ENCODE measurements around the gene ZNF124.
"Not testable (repeated sequence)": the region's sequence is repeated elsewhere in the genome, so short reads cannot be mapped to it uniquely, and the experiment has no call there.

ZNF124 gene
- 18.0 to 25.6 (median 22.1) reads per million in 4 donors for total RNA-seq

DNA sequence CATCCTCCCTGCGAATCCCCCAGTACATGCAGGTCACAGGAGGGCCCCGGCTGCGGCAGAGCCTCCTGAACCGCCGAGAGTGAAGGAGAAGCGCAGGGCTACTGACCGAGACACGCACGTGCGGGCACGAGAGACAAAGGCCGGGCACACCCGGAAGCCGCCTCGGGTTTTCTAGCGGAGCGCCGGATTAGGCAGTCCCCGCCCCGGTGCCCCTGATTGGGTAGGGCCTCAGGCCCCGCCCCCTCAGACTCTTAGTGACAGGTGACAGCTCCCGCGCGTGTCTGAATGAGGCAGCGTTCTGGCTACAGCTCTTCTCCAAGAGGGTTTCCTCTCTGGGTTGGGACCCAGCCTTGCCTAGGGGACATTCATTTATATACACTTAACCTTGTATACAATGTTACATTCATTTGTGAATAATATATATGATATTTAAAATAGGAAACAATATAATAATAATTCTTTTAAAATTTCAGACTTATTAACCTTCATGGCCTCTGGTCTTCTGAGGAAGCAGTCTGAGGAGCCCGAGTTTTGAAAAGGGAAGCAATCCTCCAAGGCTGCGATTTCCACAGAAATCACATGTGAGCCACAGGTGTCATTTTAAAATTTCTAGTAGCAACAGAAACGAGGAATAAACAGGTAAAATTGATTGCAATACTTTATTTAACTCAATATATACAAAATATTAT is at the start of gene ZNF124:
TSS of gene ZNF124 (minus strand) at position 146 of the 689 bp plus-strand sequence. CDS start at position 3, 143 bp downstream.
- DNase-seq = not testable (repeated sequence)

DNA sequence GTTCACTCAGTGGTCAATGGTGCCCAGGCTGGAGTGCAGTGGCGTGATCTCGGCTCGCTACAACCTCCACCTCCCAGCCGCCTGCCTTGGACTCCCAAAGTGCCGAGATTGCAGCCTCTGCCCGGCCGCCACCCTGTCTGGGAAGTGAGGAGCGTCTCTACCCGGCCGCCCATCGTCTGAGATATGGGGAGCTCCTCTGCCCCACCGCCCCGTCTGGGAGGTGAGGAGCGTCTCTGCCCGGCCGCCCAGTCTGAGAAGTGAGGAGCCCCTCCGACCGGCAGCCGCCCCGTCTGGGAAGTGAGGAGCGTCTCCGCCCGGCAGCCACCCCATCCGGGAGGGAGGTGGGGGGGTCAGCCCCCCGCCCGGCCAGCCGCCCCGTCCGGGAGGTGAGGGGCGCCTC is 48.5 kb upstream of the ZNF124 start:
- DNase-seq = not testable (repeated sequence)

DNA sequence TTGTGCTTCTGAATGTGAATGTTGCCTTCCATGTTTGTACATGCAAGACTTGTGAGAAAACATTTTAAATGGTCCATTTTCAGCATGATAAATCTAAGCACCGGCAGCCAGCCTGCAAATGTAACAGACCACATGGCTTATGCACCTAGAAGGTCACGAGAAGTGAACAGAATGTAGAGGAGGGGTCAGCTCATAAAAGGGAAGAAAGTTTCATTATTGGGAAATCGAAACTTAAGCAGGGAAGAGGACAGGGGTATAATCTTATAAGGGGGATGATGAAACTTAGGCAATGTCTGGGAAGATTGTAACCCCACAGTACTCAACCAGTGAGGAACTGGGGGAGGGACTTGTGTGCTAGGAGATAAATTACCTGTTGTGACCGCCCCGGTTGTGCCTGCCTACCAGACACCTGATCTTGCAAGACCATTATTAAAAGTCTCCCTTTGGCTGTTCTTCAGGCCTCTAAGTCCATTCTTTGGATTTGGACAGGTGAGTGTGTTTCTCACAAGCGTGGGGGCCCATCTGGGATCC is 46.4 kb upstream of the ZNF124 start:
- no peak for DNase-seq

DNA sequence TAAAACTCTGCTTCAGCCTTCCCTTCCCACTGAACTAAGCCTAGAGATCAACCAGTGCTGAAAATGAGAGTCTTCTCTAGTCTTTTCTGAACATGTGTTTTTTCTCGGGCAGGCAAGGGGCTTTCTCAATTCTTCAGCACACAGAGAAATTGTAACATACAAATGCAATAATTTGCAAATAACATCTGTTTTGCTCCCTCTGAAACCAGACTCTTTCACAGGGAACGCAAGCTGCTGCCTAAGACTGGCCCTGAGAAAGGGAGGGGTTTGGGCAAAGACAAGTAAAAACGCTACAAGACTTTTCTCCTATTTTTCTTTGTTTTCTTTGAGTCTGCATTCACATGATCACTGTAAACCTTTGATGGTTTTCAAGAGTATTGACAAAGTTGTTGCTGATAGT is 44.4 kb upstream of the ZNF124 start:
- no peak for DNase-seq

DNA sequence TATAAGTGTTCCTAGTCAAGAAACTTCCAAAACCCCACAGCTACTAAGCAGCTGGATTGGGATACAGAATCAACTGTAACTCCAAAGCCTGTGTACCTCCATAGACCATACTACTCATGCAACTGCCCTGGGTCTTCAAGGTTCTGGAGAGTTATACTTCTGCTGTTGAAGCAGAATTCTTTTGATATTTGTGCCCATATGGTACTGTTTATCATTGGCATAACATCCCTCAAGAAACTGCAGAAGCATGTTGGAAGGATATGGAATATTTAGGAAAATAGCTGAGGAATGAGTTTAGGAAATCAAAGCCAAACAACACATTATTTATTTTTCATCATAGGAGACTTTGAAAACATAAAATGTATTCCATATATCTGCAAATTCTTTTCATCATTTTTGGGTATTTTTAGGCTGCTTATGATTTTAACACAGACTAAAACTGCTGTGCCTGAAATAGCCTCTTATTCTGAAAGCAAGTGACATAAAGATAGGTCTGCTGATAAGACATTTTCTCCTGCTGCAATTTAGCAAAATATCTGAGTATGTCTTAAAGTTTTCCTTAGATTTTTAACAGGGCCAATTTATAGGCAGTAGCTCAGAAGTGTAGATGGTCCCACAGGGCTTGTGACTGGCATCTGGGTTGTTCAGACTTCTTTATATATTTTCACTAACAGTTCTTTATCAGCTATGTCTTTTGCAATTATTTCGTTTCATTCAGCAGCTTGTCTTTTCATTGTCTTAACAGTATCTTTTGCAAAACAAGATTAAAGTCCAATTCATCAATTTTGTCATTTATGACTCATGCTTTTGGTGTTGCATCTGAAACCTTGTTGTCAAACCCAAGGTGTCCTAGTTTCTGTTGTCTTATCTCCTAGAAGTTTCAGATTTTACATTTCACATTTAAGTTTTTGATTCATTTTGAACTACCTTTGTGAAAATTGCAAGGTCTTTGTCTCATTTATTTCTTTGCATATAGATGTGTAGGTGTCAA is 41.1 kb upstream of the ZNF124 start:
- peak in 1 of 5 donors; percentile 9 for DNase-seq

DNA sequence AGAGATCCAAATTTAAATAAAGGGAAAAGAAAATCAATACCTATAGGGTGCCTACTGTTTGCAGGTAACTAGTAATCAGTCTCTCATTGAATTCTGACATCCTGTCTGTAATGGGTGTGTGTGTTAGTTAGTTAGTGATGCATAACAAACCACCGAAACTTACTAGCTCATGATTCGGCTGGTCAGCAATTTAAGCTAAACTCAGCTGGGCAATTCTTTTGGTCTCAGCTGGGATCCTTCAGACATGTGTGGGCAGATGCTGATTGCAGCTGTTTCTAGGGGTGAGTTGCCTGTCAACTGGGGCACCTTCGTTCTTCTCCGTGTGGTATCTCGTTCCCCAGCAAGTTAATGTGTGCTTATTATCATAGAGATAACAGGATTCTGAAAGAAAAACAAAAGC is 40.2 kb upstream of the ZNF124 start:
- DNase-seq = no peak

DNA sequence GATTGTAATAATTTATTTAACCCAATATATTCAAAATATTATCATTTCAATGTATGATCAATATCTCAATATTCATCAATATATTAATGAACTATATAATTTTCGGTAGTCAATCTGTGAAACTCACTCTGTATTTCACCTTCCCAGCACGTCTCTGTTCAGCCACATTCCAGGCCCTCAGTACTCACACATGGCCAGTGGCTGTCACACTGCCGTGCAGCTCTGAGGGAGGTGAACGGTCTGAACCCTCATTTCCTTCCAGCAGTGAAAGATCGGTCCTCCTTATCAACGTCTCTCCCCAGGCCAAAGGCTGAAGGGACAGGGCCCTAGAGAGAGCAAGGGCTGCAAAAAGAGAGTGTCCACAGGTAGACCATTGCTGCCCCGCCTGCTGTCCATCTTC is 39.5 kb upstream of the ZNF124 start:
- no peak for DNase-seq

DNA sequence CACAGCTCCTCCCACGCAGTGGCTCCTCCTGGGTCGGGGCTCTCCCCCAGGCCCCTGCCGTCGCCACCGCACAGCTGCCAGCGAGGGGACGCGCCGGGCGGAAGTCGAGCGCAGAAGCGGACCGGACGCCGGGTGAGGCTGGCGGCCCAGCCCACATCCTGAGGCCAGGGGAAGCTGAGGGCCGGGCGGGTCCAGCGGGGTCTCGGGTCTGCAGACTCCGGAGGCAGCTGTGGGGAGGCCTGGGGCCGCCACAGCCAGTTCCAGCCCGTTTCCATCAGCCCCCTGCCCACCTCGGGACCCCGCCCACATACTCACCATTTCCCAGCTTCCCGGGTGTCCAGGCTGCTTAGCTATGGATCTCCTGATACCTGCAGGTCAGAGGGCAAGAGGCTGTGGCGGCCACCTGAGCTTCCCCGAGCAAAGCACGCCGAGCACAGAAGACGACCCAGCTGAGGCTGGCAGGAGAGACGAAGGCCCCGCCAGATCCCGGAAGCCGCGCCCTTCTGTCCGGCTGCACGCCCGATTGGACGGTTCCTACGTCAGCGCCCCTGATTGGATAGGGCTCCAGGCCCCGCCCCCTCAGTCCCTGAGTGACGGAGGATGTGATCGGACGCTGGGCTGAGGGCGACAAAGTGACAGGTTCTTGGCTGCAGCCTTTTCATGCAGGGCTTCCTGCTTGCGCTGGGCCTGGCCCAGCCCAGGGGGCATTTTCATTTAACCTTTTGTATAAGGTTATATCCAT is 38.7 kb upstream of the ZNF124 start:
- DNase-seq = peak; percentile 88 to 95 (median 92)

DNA sequence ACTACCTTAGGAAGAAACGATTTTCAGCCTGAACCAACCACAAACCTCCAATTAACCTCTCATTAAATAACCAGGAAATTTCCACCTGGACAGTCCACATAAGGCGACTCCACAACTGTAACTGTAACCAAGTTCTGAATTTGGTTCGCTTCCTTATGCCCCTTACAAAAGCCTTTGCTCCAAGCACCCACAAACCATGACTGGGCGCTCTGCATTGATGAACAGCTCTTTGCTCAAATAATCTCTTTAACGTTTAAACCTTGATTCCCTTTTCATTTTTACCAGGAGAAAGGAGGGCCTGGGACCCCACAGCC is 38.2 kb upstream of the ZNF124 start:
- DNase-seq = no peak

DNA sequence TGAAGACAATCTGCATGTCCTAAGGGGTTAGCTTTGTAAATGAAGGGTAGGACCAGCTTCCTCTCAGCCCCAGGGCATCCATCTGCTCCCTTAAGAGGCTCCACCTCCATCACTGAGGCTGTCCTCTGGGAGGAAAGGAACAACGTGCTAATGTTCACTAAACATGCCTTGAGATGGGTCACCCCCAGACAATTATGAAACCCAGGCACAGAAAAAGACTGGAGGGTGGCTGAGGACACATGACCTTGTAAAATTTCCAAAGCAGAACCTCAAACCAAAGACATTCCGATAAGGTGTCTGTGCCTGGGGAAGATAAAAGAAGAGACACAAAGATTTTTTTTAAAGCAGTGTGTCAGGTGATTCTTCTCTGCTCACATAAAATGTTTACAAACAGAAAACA is 37.6 kb upstream of the ZNF124 start:
- no peak for DNase-seq

DNA sequence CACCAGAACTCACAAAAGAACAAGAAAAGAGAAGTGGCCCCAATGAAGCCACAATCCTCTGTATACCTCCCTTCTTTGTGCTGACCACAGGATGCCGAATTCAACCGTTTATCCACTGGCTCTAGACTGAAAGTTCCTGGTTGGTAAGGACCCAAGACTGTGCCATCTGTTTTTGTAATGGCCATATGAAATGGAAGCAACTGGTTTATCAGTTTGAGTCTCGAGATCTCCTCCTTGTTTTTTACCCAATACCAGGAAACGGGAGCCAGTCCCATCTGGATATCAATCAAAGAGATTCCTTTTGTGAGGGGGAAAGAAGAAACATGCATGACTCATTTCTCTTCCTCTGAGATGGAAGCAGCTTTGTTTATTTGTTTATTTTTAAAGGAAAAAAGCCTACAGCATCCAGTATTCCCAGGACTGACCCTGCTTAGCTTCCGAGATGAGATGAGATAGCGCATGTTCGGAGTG is 32.4 kb upstream of the ZNF124 start:
- no peak for DNase-seq

DNA sequence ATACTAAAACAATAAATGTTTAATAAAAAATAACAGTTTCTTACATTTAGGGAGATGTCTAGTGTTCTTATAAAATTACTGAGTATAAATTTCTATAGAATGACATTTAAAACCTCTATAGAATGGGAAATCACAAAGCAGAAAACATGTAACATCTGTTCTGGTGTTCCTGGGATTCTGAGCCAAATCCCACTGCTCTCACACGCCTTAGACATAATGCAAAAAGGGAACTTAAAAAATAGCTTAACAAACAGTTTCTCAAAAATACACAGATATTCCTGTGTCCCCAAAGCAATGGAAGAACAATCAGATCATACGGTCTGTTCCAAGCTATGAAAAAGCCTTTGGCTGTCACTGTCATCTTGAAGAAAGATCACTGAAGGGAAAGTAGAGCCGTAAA is 27.0 kb upstream of the ZNF124 start:
- DNase-seq = no peak

DNA sequence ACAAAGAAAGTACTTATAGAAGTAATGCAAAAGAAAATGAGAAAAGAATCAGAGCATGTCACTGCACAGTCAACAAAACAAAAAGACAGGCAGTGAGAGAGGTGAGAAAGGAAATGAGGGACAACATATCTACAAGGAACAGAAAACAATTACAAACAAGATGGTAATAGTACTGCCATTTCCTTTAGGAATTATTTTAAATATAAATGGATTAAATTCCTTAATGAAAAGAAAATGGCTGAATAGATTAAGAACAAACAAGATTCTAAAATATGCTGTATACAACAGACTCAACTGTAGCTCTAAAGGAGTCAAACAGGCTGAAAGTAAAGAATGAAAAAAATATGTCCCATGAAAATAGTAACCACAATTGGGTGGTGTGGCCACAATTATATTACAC is 22.1 kb upstream of the ZNF124 start:
- no peak for DNase-seq

DNA sequence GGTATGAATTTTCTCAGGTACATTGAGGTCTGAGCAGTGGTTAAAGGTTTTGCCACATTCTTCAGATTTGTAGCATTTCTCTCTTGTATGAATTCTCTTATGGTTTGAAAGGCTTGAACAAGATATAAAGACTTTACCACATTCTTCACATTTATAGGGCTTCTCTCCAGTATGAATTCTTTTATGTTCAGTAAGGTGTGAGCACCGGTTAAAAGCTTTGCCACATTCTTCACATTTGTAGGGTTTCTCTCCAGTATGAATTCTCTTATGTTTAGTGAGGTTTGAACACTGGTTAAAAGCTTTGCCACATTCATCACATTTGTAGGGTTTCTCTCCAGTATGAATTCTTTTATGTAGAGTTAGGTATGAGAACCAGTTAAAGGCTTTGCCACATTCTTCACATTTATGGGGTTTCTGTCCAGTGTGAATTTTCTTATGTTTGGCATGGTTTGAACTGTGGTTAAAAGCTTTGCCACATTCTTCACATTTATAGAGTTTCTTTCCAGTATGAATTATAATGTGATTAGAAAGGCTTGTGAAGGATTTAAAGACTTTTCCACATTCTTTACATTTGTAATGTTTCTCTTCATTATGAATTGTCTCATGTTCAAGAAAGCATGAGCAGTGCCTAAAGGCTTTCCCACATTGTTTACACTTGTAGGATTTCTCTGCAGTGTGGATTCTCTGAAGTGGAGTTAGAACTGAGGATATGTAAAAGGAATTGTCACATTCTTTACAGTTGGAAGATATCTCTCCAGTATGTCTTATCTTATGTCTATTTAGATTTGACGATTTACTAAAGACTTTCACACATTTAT is 18.4 kb upstream of the ZNF124 start:
- DNase-seq = no peak

DNA sequence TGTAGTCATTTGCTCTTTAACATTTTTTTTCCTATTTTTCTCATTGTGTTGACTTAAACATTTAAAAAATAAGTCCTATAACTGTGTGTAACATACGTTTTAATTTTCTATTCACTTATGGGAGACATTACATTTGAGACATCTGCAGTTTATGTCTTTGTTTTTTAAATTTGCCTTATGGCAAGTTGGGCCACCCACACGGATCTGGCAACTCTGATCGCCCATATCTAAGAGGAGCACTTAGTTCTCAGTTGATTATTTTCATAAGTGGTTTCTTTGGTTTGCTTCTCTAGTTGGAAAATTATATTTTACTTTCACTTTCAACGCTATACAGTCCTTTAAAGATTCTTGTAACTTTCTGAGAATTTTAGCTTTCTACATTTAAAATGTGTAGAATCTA is 13.8 kb upstream of the ZNF124 start:
- no peak for DNase-seq

DNA sequence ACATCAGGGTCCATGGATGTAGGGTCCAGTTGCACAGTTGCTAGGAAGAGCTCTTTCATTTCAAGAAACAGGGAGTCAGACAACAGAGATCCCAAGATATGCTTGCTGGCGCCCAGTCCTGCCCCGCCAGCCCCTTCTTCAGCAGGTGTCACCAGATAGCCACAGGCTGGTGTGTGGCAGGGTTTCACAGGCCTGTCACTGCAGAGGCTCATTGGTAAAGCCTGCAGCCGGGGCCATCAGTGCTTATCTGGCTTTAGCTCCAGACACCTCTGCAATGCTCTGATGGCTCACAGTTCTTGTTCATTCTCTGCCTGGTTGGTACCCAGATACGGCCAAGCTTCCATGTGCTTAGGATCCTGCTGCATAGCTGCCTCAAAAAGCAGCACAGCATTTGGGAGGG is 12.4 kb upstream of the ZNF124 start:
- no peak for DNase-seq

DNA sequence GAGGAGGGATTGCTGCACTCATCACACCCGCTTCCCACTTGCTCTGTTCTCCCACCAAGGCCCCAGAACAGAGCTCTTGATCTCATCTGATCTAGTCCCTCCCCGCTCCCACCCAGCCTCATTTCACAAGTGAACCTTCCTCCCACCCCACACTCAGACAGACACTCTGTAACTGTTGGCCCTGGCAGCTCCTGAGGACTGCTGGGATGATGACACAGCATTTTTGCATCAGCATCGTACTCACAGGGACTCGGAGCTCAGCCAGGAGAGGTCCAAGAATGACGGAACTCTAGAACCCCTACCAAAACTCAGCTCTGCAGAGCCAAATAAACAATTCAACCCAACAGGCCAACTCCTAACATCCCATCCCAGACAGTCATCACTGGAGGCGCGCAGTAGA is 11.2 kb upstream of the ZNF124 start:
- DNase-seq = no peak

DNA sequence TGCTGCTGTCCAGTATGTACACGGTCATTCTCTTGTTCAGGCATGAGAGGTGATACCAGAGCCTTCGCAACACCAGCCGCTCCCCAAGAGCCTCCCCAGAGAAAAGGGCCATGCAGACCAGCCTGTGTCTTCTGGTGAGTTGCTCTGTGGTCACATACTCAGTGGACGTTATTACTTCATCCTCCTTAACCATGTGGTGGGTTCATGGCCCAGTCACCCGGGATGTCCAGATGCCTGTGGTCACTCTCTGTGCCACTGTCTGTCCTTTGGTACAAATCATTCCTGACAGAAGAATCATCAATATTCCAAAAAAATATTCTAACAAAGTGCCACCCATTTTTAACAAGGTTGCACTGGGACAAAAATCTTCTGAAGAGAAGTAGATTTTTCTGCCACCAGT is 8.8 kb upstream of the ZNF124 start:
- no peak for DNase-seq

DNA sequence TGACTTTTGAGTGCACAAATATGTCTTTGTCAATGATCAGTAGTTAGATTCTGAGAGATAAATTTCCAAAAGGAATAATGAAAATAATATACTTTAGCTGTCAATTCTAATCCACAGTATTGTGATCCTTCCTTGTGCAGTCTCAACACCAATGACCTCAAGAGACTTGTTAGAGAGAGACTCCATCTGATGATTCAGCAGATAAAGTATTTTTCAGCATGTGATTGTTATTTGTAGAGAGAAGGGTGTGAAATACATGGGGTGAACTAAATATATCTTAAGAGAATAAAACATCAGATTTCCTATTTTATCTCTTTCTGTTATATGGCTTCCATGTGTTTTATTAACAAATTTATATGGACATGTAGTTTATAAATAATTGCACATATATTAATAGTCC is 5.9 kb upstream of the ZNF124 start:
- no peak for DNase-seq

DNA sequence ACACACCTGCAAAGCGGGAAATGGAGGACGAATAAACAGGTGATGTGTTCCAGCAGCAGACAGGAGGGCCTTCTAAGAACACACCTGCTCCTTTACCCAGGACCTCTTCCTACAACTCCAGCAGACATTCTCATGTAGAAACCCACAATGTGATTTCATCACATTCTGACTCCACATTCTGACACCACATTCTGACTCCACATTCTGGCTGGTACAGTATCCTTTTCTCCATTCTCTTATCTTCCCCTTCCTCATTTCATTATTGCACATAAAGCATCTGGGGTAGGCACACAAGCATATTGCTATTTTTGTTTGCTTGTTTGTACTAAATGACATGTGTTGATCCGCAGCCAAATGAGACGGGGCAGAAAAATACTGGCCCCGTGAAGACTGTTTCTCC is 3.6 kb upstream of the ZNF124 start:
- DNase-seq = no peak

DNA sequence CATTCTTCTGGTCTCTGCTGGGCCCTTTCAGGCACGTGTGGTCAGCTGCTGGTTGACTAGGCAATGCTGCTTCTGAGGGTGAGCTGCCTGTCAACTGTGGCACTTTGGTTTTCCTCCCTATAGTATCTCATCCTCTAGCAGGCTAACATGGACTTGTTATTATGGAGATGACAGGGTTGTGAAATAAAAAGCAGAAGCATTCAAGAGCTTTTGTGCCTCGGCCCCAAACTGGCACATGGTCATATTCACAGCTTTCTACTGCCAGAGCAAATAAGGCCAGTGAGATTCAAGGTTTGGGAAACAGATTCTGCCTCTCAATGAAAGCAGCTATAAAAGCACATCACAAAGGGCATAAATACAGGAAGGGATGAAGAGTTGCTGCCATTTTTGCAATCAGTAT is 1.6 kb upstream of the ZNF124 start:
- no peak for DNase-seq

DNA sequence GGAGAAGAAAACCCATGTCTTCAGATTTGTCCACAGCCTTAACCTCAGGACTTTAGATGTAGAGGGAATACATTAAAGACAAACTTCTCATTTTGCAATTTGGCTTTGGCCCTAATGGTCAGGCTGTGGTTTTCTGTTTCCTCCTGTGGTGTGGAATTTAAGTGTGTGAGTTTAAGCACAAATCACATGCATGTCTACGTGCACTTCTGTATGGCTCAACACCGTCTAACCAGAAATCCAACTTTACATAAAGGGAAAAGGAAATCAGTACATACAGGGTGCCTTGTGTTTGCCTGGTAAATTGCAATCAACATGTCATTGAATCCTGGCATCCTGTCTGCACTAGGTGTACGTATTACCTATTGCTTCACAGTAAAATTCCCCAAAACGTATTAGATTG is 1.2 kb upstream of the ZNF124 start:
- DNase-seq = no peak
